ENCODE results near the gene MKNK2.
"Not testable (repeated sequence)": the region's sequence is repeated elsewhere in the genome, so short reads cannot be mapped to it uniquely, and the experiment has no call there.

Gene MKNK2

DNA sequence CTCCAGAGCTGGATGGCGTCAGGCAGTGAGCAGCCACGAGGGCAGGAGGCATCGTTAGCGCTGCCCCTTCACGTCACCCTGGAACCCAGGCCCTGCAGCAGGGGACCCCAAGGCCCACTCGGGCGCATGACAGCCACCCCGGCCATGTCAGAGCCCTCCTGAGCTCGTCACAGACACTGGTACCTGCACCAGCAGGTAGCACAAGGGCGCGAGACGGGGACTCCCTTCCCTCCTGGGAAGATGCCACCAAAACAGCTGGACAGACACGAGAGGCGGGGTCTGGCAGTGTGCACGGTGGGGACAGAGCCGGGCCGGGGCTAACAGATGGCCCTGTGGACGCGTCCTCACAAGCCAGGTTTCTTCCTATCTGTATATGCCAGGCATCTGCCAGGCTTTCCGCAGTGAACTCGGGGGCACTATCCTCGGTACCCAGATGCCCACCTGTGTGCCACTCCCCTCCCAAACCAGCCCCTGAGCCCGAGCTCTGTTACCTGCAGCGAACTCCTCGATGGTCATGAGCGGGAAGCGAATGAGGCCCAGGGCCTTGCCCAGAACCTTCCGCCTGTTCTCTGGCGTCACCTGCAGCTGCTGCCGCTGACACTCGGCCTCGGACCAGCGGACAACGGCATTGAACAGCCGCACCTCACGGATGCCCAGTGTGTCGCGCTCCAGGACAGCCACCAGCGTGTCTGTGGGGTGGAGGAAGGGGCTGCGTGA is 61.4 kb downstream of the MKNK2 start:
- no peak for DNase-seq

DNA sequence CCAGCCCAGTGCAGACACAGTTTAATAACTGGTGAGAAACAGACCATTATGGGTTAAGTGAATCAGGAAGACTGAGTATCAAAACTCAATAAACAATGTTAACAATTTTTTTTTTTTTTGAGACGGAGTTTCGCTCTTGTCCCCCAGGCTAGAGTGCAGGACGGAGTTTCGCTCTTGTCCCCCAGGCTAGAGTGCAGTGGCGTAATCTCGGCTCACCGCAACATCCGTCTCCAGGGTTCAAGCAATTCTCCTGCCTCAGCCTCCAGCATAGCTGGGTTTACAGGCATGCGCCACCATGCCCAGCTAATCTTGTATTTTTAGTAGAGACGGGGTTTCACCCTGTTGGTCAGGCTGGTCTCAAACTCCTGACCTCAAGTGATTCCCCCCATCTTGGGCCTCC is 62.6 kb downstream of the MKNK2 start:
- DNase-seq = not testable (repeated sequence)
